ENCODE measurements around the gene SASH1. TPM values are rescaled to one million over a fixed set of nuclear protein-coding genes. Genes with fewer than 3 reads are reported as not detected.

Gene SASH1
- total RNA-seq, 1 donor = 71.7 TPM

DNA sequence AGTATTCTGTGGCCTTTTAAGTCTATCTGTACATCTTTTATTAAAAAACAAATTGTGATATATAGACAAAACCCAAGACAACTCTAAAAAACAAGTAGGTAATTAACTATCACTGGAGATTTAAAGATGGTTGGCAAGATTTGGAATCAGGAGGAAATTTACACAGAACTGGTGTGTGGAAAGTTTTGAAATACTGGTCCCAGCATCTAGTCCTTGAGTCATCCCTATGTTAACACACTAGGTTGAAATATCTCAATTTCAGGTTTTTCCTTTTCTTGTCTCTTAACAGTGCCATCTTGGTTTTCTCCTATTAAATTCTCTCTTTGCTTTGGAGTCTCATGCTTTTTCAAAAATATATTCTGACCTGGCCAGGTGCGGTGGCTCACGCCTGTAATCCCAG, 27.5 kb downstream of the SASH1 start:
- Histone ChIP-seq H3K9me3 (ENCODE audit: low read depth, low read length) (no peaks in the 10 kb centered on the region), H3K36me3 (ENCODE audit: insufficient read depth, low read length) (no peaks in the 10 kb centered on the region), H3K27me3 (ENCODE audit: insufficient read depth, low read length) (no peaks in the 10 kb centered on the region), H3K27ac (ENCODE audit: low read depth, low read length) (no peak overlapping the region), H3K79me2 (ENCODE audit: insufficient read depth, low read length) (peaks cover 36% of the 10 kb centered on the region), H3K4me3 (ENCODE audit: insufficient read depth, low read length) (no peak overlapping the region), H3K4me1 (ENCODE audit: insufficient read depth, low read length) (peaks cover 9% of the 10 kb centered on the region), H3K4me2 (ENCODE audit: insufficient read depth, low read length) (no peak overlapping the region), H2AFZ (ENCODE audit: low read length) (no peak overlapping the region), H4K20me1 (ENCODE audit: insufficient read depth, low read length) (no peaks in the 10 kb centered on the region)
- TF ChIP-seq, protein P1, sequence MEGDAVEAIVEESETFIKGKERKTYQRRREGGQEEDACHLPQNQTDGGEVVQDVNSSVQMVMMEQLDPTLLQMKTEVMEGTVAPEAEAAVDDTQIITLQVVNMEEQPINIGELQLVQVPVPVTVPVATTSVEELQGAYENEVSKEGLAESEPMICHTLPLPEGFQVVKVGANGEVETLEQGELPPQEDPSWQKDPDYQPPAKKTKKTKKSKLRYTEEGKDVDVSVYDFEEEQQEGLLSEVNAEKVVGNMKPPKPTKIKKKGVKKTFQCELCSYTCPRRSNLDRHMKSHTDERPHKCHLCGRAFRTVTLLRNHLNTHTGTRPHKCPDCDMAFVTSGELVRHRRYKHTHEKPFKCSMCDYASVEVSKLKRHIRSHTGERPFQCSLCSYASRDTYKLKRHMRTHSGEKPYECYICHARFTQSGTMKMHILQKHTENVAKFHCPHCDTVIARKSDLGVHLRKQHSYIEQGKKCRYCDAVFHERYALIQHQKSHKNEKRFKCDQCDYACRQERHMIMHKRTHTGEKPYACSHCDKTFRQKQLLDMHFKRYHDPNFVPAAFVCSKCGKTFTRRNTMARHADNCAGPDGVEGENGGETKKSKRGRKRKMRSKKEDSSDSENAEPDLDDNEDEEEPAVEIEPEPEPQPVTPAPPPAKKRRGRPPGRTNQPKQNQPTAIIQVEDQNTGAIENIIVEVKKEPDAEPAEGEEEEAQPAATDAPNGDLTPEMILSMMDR (IDR thresholded peaks at IDR 0.05; ENCODE audit: extremely low read depth, low read depth, low read length) = no peak
- no peak for DNase-seq (ENCODE audit: insufficient read length, low spot score, missing footprints)

DNA sequence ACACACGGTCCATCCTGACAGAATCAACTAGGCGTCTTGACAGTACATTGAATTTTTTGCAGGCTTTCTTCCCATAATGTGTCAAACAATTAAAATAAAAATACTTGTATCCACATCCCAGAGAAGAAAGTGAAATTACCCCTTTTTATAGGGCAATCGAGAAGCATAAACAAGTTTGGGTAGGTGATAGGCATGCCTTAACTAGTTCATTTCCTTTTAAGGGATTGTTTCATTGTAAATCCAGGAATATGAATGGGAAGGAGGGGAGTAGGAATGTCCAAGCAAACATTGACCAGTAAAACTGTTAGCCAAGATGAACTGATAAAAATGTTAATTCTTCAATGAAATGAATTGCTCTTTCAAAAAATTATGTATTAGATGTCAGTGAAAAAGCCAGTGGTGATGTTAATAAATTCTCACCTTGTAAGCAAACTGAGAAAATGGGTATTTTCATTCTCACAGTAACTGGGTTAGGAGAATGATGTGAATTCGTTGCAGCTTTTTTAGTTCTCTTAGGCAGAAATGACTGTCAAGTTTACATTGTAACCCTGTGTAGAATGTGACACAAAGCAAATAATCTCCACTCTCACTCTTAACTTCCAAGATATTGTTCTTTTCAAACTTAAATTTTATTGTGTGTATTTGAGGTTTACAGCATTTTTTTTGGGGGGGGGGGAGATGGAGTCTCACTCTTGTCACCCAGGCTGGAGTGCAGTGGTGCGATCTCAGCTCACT, 31.6 kb downstream of the SASH1 start:
- Histone ChIP-seq H2AFZ (ENCODE audit: low read length) (no peak overlapping the region), H3K4me2 (ENCODE audit: insufficient read depth, low read length) (no peak overlapping the region)
- no peak for DNase-seq (ENCODE audit: insufficient read length, low spot score, missing footprints)

DNA sequence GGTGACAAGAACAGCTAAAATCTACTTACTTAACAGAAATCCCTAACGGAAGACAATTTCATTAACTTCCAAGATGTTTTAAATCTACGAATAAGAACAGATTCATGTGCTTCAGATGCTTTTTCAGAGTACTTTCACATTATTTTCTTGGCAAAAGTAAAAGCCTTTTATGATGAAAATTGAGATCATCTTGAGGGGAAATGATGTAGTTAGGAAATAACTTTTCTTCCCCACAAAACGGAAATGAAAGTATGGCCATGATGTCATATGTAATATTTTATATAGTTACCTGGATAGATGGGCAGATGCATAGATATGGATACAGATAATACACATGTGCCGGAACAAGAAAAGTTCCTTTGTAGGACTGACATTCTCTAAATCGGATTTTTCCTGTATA, 32.8 kb downstream of the SASH1 start:
- no peak overlapping the region for H3K4me3 ChIP-seq (ENCODE audit: insufficient read depth, low read length)
- H3K4me1 ChIP-seq (ENCODE audit: insufficient read depth, low read length) = peaks cover 6% of the 10 kb centered on the region
- no peaks in the 10 kb centered on the region for H3K27me3 ChIP-seq (ENCODE audit: insufficient read depth, low read length)
- H4K20me1 ChIP-seq (ENCODE audit: insufficient read depth, low read length) = no peaks in the 10 kb centered on the region
- TF ChIP-seq, protein P1 (IDR thresholded peaks at IDR 0.05; ENCODE audit: extremely low read depth, low read depth, low read length) = no peak
- no peak overlapping the region for H2AFZ ChIP-seq (ENCODE audit: low read length)
- H3K79me2 ChIP-seq (ENCODE audit: insufficient read depth, low read length) = peaks cover 25% of the 10 kb centered on the region
- no peaks in the 10 kb centered on the region for H3K36me3 ChIP-seq (ENCODE audit: insufficient read depth, low read length)
- H3K27ac ChIP-seq (ENCODE audit: low read depth, low read length) = no peak overlapping the region
- H3K9me3 ChIP-seq (ENCODE audit: low read depth, low read length) = no peaks in the 10 kb centered on the region
- DNase-seq (ENCODE audit: insufficient read length, low spot score, missing footprints) = no peak
- no peak overlapping the region for H3K4me2 ChIP-seq (ENCODE audit: insufficient read depth, low read length)

More for the DNA sequence above, 31.6 kb downstream of the SASH1 start:
- Histone ChIP-seq H3K27me3 (ENCODE audit: insufficient read depth, low read length) (no peaks in the 10 kb centered on the region), H3K27ac (ENCODE audit: low read depth, low read length) (no peak overlapping the region), H3K36me3 (ENCODE audit: insufficient read depth, low read length) (no peaks in the 10 kb centered on the region), H3K4me1 (ENCODE audit: insufficient read depth, low read length) (no peaks in the 10 kb centered on the region), H3K79me2 (ENCODE audit: insufficient read depth, low read length) (peaks cover 20% of the 10 kb centered on the region), H3K4me3 (ENCODE audit: insufficient read depth, low read length) (no peak overlapping the region), H4K20me1 (ENCODE audit: insufficient read depth, low read length) (no peaks in the 10 kb centered on the region), H3K9me3 (ENCODE audit: low read depth, low read length) (no peaks in the 10 kb centered on the region)
- TF ChIP-seq, protein P1 (IDR thresholded peaks at IDR 0.05; ENCODE audit: extremely low read depth, low read depth, low read length) = no peak

DNA sequence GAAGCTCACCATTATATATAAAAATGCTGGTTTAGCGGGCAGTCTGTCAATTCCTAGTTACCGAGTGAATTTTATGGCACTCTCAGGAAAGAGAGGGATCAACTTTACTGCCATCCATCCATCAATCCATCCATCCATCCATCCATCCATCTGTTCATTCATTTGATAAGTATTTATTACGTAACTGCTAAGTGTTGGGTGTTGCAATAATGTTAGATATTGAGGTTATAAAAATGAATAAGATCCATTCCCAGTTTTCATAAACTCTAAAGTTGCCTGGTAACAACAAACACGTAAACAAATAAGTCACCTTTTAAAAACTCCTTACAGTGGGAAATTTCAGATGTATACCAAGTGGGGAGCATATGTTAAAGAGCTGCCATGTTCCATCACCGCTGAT, 36.8 kb downstream of the SASH1 start:
- Histone ChIP-seq H3K27me3 (ENCODE audit: insufficient read depth, low read length) (no peaks in the 10 kb centered on the region), H3K4me2 (ENCODE audit: insufficient read depth, low read length) (no peak overlapping the region), H3K36me3 (ENCODE audit: insufficient read depth, low read length) (no peaks in the 10 kb centered on the region), H3K4me3 (ENCODE audit: insufficient read depth, low read length) (no peak overlapping the region), H3K9me3 (ENCODE audit: low read depth, low read length) (no peaks in the 10 kb centered on the region), H3K79me2 (ENCODE audit: insufficient read depth, low read length) (peaks cover 21% of the 10 kb centered on the region), H4K20me1 (ENCODE audit: insufficient read depth, low read length) (peaks cover 4% of the 10 kb centered on the region), H3K4me1 (ENCODE audit: insufficient read depth, low read length) (peaks cover 14% of the 10 kb centered on the region), H3K27ac (ENCODE audit: low read depth, low read length) (no peak overlapping the region), H2AFZ (ENCODE audit: low read length) (no peak overlapping the region)
- TF ChIP-seq, protein P1 (IDR thresholded peaks at IDR 0.05; ENCODE audit: extremely low read depth, low read depth, low read length) = no peak
- no peak for DNase-seq (ENCODE audit: insufficient read length, low spot score, missing footprints)

Measured in osteoblast (primary cell).